Measurements from ENCODE around the gene CHML. TPM values are rescaled to one million over a fixed set of nuclear protein-coding genes. Genes with fewer than 3 reads are reported as not detected.

The CHML gene
- total RNA-seq, 1 donor from 2014 or later: 43.6 TPM

GRCh38 chr1:241674805-241675384 lies 34.7 kb upstream of the CHML start:
- peaks cover 34% of the 10 kb centered on the region for H3K4me1 Mint-ChIP-seq
- Histone ChIP-seq H3K4me3 (no peak overlapping the region), H3K4me1 (peaks cover 4% of the 10 kb centered on the region), H3K9ac (no peak overlapping the region), H3K9me3 (ENCODE audit: low read depth) (no peaks in the 10 kb centered on the region), H3K36me3 (no peaks in the 10 kb centered on the region), H3F3A (ENCODE audit: low read depth) (no peaks in the 10 kb centered on the region), H3K27ac (no peak overlapping the region), H3K27me3 (no peaks in the 10 kb centered on the region), H3K79me2 (ENCODE audit: low read depth) (no peaks in the 10 kb centered on the region), H2AFZ (replicated peaks) (no peak overlapping the region), H3K4me2 (no peak overlapping the region), H4K20me1 (ENCODE audit: low read depth) (no peaks in the 10 kb centered on the region)
- no peak overlapping the region for H3K4me3 Mint-ChIP-seq
- H3K27ac Mint-ChIP-seq: no peak overlapping the region
- H3K27me3 Mint-ChIP-seq (ENCODE audit: insufficient read depth, low read depth): no peaks in the 10 kb centered on the region
- DNase-seq (ENCODE audit: low spot score): no peak
- H3K36me3 Mint-ChIP-seq: no peaks in the 10 kb centered on the region
- no peak for TF ChIP-seq EZH2phosphoT487 (IDR thresholded peaks at IDR 0.05)
- TF ChIP-seq CTCF (IDR thresholded peaks at IDR 0.05): no peak
- TF ChIP-seq EZH2 (IDR thresholded peaks at IDR 0.05): no peak
- peaks cover 4% of the 10 kb centered on the region for H3K9me3 Mint-ChIP-seq

- no peak for TF ChIP-seq EZH2phosphoT487 (IDR thresholded peaks at IDR 0.05)
- TF ChIP-seq EZH2 (IDR thresholded peaks at IDR 0.05): no peak
- no peak for TF ChIP-seq CTCF (IDR thresholded peaks at IDR 0.05)
- H3K27ac Mint-ChIP-seq: no peak overlapping the region
- H2AFZ ChIP-seq (replicated peaks): no peak overlapping the region
- no peaks in the 10 kb centered on the region for H3K36me3 Mint-ChIP-seq
- H3K27me3 ChIP-seq: no peaks in the 10 kb centered on the region
- H3K4me1 ChIP-seq: no peaks in the 10 kb centered on the region
- H3K79me2 ChIP-seq (ENCODE audit: low read depth): no peaks in the 10 kb centered on the region
- H3K4me2 ChIP-seq: no peak overlapping the region
- H3K4me3 ChIP-seq: no peak overlapping the region
- no peaks in the 10 kb centered on the region for H3F3A ChIP-seq (ENCODE audit: low read depth)
- no peak overlapping the region for H3K4me3 Mint-ChIP-seq
- no peak overlapping the region for H3K9ac ChIP-seq
- no peaks in the 10 kb centered on the region for H3K9me3 ChIP-seq (ENCODE audit: low read depth)
- H3K27ac ChIP-seq: no peak overlapping the region
- H3K4me1 Mint-ChIP-seq: peaks cover 14% of the 10 kb centered on the region
- H3K27me3 Mint-ChIP-seq (ENCODE audit: insufficient read depth, low read depth): no peaks in the 10 kb centered on the region
- no peak for DNase-seq (ENCODE audit: low spot score)
- H4K20me1 ChIP-seq (ENCODE audit: low read depth): no peaks in the 10 kb centered on the region
- H3K9me3 Mint-ChIP-seq: peaks cover 9% of the 10 kb centered on the region
- H3K36me3 ChIP-seq: no peaks in the 10 kb centered on the region
Measured at GRCh38 chr1:241672301-241672700, 32.1 kb upstream of the CHML start.

- Histone ChIP-seq H3K4me3 (no peak overlapping the region), H3K4me2 (no peak overlapping the region), H3K4me1 (no peaks in the 10 kb centered on the region), H4K20me1 (ENCODE audit: low read depth) (no peaks in the 10 kb centered on the region), H3K36me3 (no peaks in the 10 kb centered on the region), H3K27me3 (no peaks in the 10 kb centered on the region), H3F3A (ENCODE audit: low read depth) (no peaks in the 10 kb centered on the region), H3K9me3 (ENCODE audit: low read depth) (no peaks in the 10 kb centered on the region), H3K27ac (no peak overlapping the region), H3K9ac (no peak overlapping the region), H3K79me2 (ENCODE audit: low read depth) (no peaks in the 10 kb centered on the region), H2AFZ (replicated peaks) (no peak overlapping the region)
- peaks cover 5% of the 10 kb centered on the region for H3K4me1 Mint-ChIP-seq
- no peak overlapping the region for H3K4me3 Mint-ChIP-seq
- no peaks in the 10 kb centered on the region for H3K27me3 Mint-ChIP-seq (ENCODE audit: insufficient read depth, low read depth)
- H3K27ac Mint-ChIP-seq: no peak overlapping the region
- H3K36me3 Mint-ChIP-seq: no peaks in the 10 kb centered on the region
- peaks cover 9% of the 10 kb centered on the region for H3K9me3 Mint-ChIP-seq
- no peak for TF ChIP-seq EZH2 (IDR thresholded peaks at IDR 0.05)
- TF ChIP-seq EZH2phosphoT487 (IDR thresholded peaks at IDR 0.05): no peak
- TF ChIP-seq CTCF (IDR thresholded peaks at IDR 0.05): no peak
- no peak for DNase-seq (ENCODE audit: low spot score)
Measured at GRCh38 chr1:241666419-241666818, 26.2 kb upstream of the CHML start.
